ENCODE data around the gene RNF144A. TPM values are rescaled to one million over a fixed set of nuclear protein-coding genes. Genes with fewer than 3 reads are reported as not detected.
A peak's percentile ranks its signal among the peaks of the same experiment; 100 is the strongest.

Gene RNF144A
- polyA plus RNA-seq, 3 donors from 2014 or later = 6.4 to 9.1 (median 7.7) TPM

DNA sequence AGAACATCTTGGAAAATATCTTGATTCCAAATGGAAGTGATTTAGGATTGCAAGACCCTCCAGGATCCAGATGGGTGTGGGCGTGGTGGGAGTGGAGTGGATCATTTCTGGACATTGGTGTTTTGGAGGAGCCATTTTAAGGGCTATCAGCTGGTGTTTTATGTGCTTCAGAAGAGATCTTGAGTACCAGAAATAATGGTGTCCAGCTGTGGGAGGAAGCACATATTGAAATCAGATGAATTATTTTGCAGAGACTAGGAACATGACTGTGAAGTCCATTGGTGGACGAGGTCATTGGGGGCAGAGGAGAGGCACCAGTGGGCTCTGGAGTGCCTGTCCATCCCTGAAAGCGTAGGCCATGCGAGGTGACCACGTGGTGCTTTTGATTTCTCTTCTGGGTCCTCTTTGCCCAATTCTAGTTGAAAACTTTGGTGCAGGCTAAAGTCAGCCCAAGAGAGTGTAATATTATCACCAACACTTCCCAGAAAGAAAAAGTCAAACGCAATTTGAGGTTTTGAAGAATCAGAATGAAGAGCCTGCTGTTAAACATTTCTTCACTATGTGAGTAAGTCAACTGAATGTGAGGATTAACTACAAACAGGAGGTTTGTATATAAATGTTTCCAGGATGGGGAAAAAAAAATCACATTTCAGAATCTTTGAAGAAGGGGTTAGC, 31.6 kb downstream of the RNF144A start:
- no peaks in the 10 kb centered on the region for H3K9me3 Mint-ChIP-seq
- H3K27ac Mint-ChIP-seq = peak overlapping the region in 2 of 6 donors; percentile 33 to 53
- no peak for DNase-seq
- no peak overlapping the region for H3K4me3 Mint-ChIP-seq
- H3K27me3 Mint-ChIP-seq (ENCODE audit: low read depth in 3 of 3) = peaks cover 0 to 1% (median 0%) of the 10 kb centered on the region in 3 donors
- H3K36me3 Mint-ChIP-seq = peaks cover 3 to 22% (median 12%) of the 10 kb centered on the region in 3 donors
- H3K4me1 Mint-ChIP-seq = peaks cover 21 to 27% of the 10 kb centered on the region in 2 donors

- Mint-ChIP-seq H3K9me3 (no peaks in the 10 kb centered on the region), H3K27me3 (ENCODE audit: low read depth in 3 of 3) (peaks cover 0 to 2% (median 1%) of the 10 kb centered on the region in 3 donors), H3K4me3 (no peak overlapping the region), H3K36me3 (peaks cover 0 to 8% (median 3%) of the 10 kb centered on the region in 3 donors), H3K4me1 (peaks cover 18 to 24% of the 10 kb centered on the region in 2 donors), H3K27ac (peak overlapping the region in 1 of 6 donors; percentile 9)
- DNase-seq = no peak
Measured at GRCh38 chr2:6951046-6951445, 33.8 kb downstream of the RNF144A start.

- Mint-ChIP-seq H3K4me1 (peaks cover 29 to 35% of the 10 kb centered on the region in 2 donors), H3K9me3 (no peaks in the 10 kb centered on the region), H3K4me3 (no peak overlapping the region), H3K27me3 (ENCODE audit: low read depth in 3 of 3) (peaks cover 0 to 2% (median 1%) of the 10 kb centered on the region in 3 donors), H3K36me3 (peaks cover 0 to 8% (median 3%) of the 10 kb centered on the region in 3 donors), H3K27ac (no peak overlapping the region)
- DNase-seq = no peak
Measured at GRCh38 chr2:6952101-6952500, 34.9 kb downstream of the RNF144A start.

DNA sequence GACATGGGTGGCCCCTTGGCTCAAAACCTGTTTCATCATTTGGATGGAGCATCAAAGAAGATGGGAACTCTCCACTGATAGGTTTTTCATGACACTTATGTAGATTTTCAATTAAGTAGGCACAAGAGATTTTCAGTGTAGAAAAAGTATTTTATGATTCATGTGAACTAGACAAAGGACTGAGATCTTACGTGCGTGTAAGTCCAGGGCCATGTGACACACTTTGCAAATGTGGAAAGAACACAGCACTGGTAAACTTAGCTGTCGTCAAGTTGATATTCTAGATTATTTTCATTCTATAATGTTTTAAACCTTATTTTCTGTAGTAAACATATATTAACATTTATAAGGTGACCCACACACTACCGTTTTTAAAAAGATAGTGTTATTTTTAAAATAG, 37.4 kb downstream of the RNF144A start:
- Mint-ChIP-seq H3K4me3 (no peak overlapping the region), H3K4me1 (peaks cover 38 to 44% of the 10 kb centered on the region in 2 donors), H3K27ac (no peak overlapping the region), H3K27me3 (ENCODE audit: low read depth in 3 of 3) (peaks cover 0 to 2% (median 1%) of the 10 kb centered on the region in 3 donors), H3K9me3 (no peaks in the 10 kb centered on the region), H3K36me3 (peaks cover 0 to 3% (median 0%) of the 10 kb centered on the region in 3 donors)
- DNase-seq = no peak

- Mint-ChIP-seq H3K36me3 (peaks cover 0 to 3% (median 0%) of the 10 kb centered on the region in 3 donors), H3K4me3 (peak overlapping the region in 1 of 5 donors; percentile 13), H3K27me3 (ENCODE audit: low read depth in 3 of 3) (peaks cover 0 to 2% (median 1%) of the 10 kb centered on the region in 3 donors), H3K27ac (peak overlapping the region in 1 of 6 donors; percentile 50), H3K4me1 (peaks cover 44 to 54% of the 10 kb centered on the region in 2 donors), H3K9me3 (no peaks in the 10 kb centered on the region)
- no peak for DNase-seq
Measured at GRCh38 chr2:6955511-6956136, 38.4 kb downstream of the RNF144A start.

GRCh38 chr2:6956566-6956965, 39.4 kb downstream of the RNF144A start:
- Mint-ChIP-seq H3K9me3 (no peaks in the 10 kb centered on the region), H3K4me1 (peaks cover 49 to 55% of the 10 kb centered on the region in 2 donors), H3K27me3 (ENCODE audit: low read depth in 3 of 3) (peaks cover 0 to 2% (median 1%) of the 10 kb centered on the region in 3 donors), H3K4me3 (peak overlapping the region in 4 of 5 donors; percentile 2 to 46 (median 10)), H3K27ac (peak overlapping the region in 3 of 6 donors; percentile 0 to 49 (median 32)), H3K36me3 (peaks cover 0 to 3% (median 0%) of the 10 kb centered on the region in 3 donors)
- no peak for DNase-seq

DNA sequence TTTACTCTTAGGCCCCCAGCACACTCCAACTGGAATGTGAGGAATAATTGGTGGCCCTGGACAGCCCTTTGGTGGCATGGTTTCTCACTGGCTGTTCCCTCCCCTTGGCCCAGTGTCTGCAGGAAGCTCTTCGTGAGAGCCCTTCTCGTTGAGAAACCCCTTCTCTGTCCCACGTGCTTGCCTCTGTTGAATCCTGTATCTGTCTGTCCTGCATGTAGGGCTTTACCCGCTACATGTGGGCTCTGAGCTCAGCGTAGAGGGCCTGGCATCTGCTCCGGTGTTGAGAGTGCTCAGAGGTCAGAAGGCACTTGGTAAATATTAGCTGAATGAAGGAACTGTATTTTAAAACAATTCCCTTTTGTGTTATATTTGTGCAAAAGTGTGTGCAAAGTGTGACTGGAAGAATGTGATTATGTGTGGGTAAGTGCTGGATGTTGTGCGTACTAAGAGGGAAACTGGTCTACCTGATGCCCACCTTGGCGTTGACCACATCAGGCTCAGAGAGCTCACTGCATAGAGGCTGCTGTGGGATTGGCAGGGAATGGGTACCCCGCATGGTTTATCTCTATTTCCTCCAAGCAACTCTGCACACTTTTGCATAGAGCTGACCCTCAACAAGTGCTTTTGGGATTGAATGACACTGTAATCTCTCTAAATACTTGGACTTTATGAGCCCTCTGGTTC, 40.0 kb downstream of the RNF144A start:
- H3K27me3 Mint-ChIP-seq (ENCODE audit: low read depth in 3 of 3) = peaks cover 0 to 2% (median 1%) of the 10 kb centered on the region in 3 donors
- H3K4me3 Mint-ChIP-seq = peak overlapping the region in 3 of 5 donors; percentile 2 to 46 (median 27)
- H3K27ac Mint-ChIP-seq = peak overlapping the region in 1 of 6 donors; percentile 0
- H3K9me3 Mint-ChIP-seq = no peaks in the 10 kb centered on the region
- H3K36me3 Mint-ChIP-seq = peaks cover 0 to 7% (median 0%) of the 10 kb centered on the region in 3 donors
- DNase-seq = no peak
- H3K4me1 Mint-ChIP-seq = peaks cover 51 to 55% of the 10 kb centered on the region in 2 donors

- H3K27ac Mint-ChIP-seq = no peak overlapping the region
- peaks cover 4 to 13% (median 5%) of the 10 kb centered on the region in 3 donors for H3K36me3 Mint-ChIP-seq
- H3K9me3 Mint-ChIP-seq = no peaks in the 10 kb centered on the region
- peaks cover 51 to 61% of the 10 kb centered on the region in 2 donors for H3K4me1 Mint-ChIP-seq
- no peak for DNase-seq
- H3K27me3 Mint-ChIP-seq (ENCODE audit: low read depth in 3 of 3) = peaks cover 0 to 2% (median 1%) of the 10 kb centered on the region in 3 donors
- no peak overlapping the region for H3K4me3 Mint-ChIP-seq
Measured at GRCh38 chr2:6957910-6958615, 40.9 kb downstream of the RNF144A start.

DNA sequence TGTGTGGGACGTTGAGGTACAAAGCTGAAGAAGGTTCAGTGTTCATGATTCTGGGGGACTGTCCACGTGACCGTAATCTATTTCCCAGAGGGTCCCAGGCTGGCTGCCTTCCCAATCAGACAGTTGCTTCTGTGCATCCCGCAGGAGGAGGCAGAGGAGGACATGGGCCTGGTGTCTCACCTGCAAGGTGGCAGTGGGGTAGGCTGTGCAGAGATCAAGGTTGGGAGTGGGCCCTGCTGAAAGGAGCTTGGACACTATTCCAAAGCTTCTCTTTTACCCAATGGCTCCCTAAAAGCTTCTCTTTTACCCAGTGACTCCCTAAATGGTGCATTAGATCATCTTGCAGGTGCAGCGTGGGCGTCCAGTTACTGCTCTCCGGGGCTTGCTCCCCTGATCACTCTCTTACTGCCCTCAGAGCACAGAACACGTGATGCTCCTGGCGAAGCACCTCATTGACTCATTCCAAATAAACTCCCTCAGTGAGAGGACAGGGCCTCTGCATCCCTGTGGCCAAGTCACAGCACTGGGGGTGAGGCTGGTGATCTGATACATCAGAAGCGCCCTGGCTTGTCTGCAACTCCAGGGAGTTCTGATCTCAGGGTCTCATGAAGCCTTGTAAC, 41.5 kb downstream of the RNF144A start:
- Mint-ChIP-seq H3K4me1 (peaks cover 51 to 64% of the 10 kb centered on the region in 2 donors), H3K4me3 (no peak overlapping the region), H3K36me3 (peaks cover 6 to 12% (median 7%) of the 10 kb centered on the region in 3 donors), H3K9me3 (no peaks in the 10 kb centered on the region), H3K27ac (no peak overlapping the region), H3K27me3 (ENCODE audit: low read depth in 3 of 3) (peaks cover 0 to 2% (median 0%) of the 10 kb centered on the region in 3 donors)
- DNase-seq = no peak

- Mint-ChIP-seq H3K36me3 (peaks cover 9 to 12% (median 10%) of the 10 kb centered on the region in 3 donors), H3K9me3 (no peaks in the 10 kb centered on the region), H3K4me3 (no peak overlapping the region), H3K27ac (no peak overlapping the region), H3K27me3 (ENCODE audit: low read depth in 3 of 3) (no peaks in the 10 kb centered on the region), H3K4me1 (peaks cover 53 to 62% of the 10 kb centered on the region in 2 donors)
- DNase-seq = no peak
Measured at GRCh38 chr2:6959751-6960150, 42.5 kb downstream of the RNF144A start.

- H3K27me3 Mint-ChIP-seq (ENCODE audit: low read depth in 3 of 3) = no peaks in the 10 kb centered on the region
- peaks cover 10 to 12% (median 11%) of the 10 kb centered on the region in 3 donors for H3K36me3 Mint-ChIP-seq
- H3K4me3 Mint-ChIP-seq = no peak overlapping the region
- no peaks in the 10 kb centered on the region for H3K9me3 Mint-ChIP-seq
- H3K4me1 Mint-ChIP-seq = peaks cover 44 to 59% of the 10 kb centered on the region in 2 donors
- peak overlapping the region in 2 of 6 donors; percentile 9 to 27 for H3K27ac Mint-ChIP-seq
- DNase-seq = no peak
Measured at GRCh38 chr2:6960659-6961058, 43.4 kb downstream of the RNF144A start.

DNA sequence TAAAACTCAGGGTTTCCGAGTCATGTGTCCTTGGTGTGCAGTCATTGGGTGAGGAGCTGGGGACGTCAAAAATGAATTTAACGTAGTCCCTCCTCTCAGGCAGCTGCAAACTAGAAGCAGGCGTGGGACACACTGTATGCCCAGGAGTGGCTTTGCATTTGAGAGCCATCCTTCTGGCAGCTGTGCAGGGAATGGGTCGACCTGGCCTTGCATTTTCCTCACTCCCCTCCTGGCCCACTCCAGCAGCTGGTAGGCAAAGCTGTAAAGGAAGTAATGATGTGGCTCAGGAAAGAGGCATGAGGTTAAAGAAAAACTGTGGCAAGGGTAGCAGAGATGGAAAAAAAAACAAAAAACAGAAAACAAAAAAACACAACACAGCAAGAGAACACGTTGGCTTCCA, 46.5 kb downstream of the RNF144A start:
- Mint-ChIP-seq H3K9me3 (no peaks in the 10 kb centered on the region), H3K36me3 (peaks cover 10 to 12% (median 11%) of the 10 kb centered on the region in 3 donors), H3K4me1 (peaks cover 20 to 36% of the 10 kb centered on the region in 2 donors), H3K4me3 (no peak overlapping the region), H3K27me3 (ENCODE audit: low read depth in 3 of 3) (peaks cover 0 to 3% (median 0%) of the 10 kb centered on the region in 3 donors), H3K27ac (peak overlapping the region in 1 of 6 donors; percentile 11)
- no peak for DNase-seq

Data from immature natural killer cell (primary cell).